Neural progenitor cell (in vitro differentiated cells): ENCODE measurements around the gene MUC21. TPM values are rescaled to one million over a fixed set of nuclear protein-coding genes. Genes with fewer than 3 reads are reported as not detected.
A peak's percentile ranks its signal among the peaks of the same experiment; 100 is the strongest.

Experiments
- DNase-seq: peaks from one replicate; pipeline ENCODE4 v3.0.0-alpha.2; 2016; ENCODE audit warnings: low spot score
- H2AFZ ChIP-seq: fragments of 200-600 bp; sonication (generic); replicated peaks from 2 replicates; pipeline ENCODE4 v1.6.1; 2016; ENCODE audit warnings: antibody characterized with exemption
- H3F3A ChIP-seq: fragments of 200-600 bp; sonication (generic); 2 replicates; pipeline ENCODE4 v1.6.1; 2016; ENCODE audit warnings: antibody characterized with exemption, low read depth
- H3K27ac ChIP-seq: fragments of 200-600 bp; sonication (generic); 2 replicates; pipeline ENCODE4 v1.5.1; 2016; ENCODE audit warnings: mild to moderate bottlenecking
- H3K27me3 ChIP-seq: fragments of 200-600 bp; sonication (generic); 2 replicates; pipeline ENCODE4 v1.6.1; 2016; ENCODE audit warnings: mild to moderate bottlenecking, moderate library complexity
- H3K36me3 ChIP-seq: fragments of 200-600 bp; sonication (generic); 2 replicates; pipeline ENCODE4 v1.5.1; 2016
- H3K4me1 ChIP-seq: fragments of 200-600 bp; sonication (generic); 2 replicates; pipeline ENCODE4 v1.6.1; 2016; ENCODE audit warnings: mixed run types
- H3K4me2 ChIP-seq: fragments of 200-600 bp; sonication (generic); 2 replicates; pipeline ENCODE4 v1.6.1; 2016
- H3K4me3 ChIP-seq: fragments of 200-600 bp; sonication (generic); 2 replicates; pipeline ENCODE4 v1.5.1; 2016
- H3K79me2 ChIP-seq: fragments of 200-600 bp; sonication (generic); 2 replicates; pipeline ENCODE4 v1.6.1; 2016; ENCODE audit warnings: low read depth
- H3K9ac ChIP-seq: fragments of 200-600 bp; sonication (generic); 2 replicates; pipeline ENCODE4 v1.6.1; 2016
- H3K9me3 ChIP-seq: fragments of 200-600 bp; sonication (generic); 2 replicates; pipeline ENCODE4 v1.5.1; 2016; ENCODE audit warnings: low read depth
- H4K20me1 ChIP-seq: fragments of 200-600 bp; sonication (generic); 2 replicates; pipeline ENCODE4 v1.6.1; 2016; ENCODE audit warnings: low read depth
- H3K27ac Mint-ChIP-seq: 3 replicates; pipeline ENCODE4 v1.8.0; 2021; ENCODE audit warnings: mixed read lengths
- H3K27me3 Mint-ChIP-seq: 2 replicates; pipeline ENCODE4 v1.8.0; 2022; ENCODE audit warnings: low read depth, mild to moderate bottlenecking, inconsistent platforms, moderate library complexity, mixed read lengths; ENCODE audit not compliant: insufficient read depth
- H3K36me3 Mint-ChIP-seq: 3 replicates; pipeline ENCODE4 v1.8.0; 2021; ENCODE audit warnings: mixed read lengths
- H3K4me1 Mint-ChIP-seq: 3 replicates; pipeline ENCODE4 v1.8.0; 2021; ENCODE audit warnings: mixed read lengths
- H3K4me3 Mint-ChIP-seq: 3 replicates; pipeline ENCODE4 v1.8.0; 2021; ENCODE audit warnings: mild to moderate bottlenecking, moderate library complexity, mixed read lengths
- H3K9me3 Mint-ChIP-seq: 3 replicates; pipeline ENCODE4 v1.8.0; 2020; ENCODE audit warnings: mixed read lengths
- EZH2 ChIP-seq: fragments of 200-600 bp; sonication (generic); IDR thresholded peaks from 2 replicates; pipeline ENCODE4 v1.6.1; 2017; ENCODE audit warnings: antibody characterized with exemption, mild to moderate bottlenecking, moderate library complexity
- EZH2phosphoT487 ChIP-seq: fragments of 200-600 bp; sonication (generic); IDR thresholded peaks from 2 replicates; pipeline ENCODE4 v1.6.1; 2017; ENCODE audit warnings: antibody characterized with exemption
- total RNA-seq: library from RNA; depleted of rRNA; stranded (reverse); fragments of >200 nt; gene quantifications from 2 replicates; pipeline ENCODE4 v1.2.3, GENCODE V29; 2015; ENCODE audit warnings: low replicate concordance
- TF ChIP-seq, protein P1 (sequence below): fragments of 200-600 bp; sonication (generic); IDR thresholded peaks from 2 replicates; pipeline ENCODE4 v1.5.1; 2017; ENCODE audit warnings: antibody characterized with exemption, mild to moderate bottlenecking

Gene MUC21
- total RNA-seq, 1 donor from 2014 or later, result not detected

DNA sequence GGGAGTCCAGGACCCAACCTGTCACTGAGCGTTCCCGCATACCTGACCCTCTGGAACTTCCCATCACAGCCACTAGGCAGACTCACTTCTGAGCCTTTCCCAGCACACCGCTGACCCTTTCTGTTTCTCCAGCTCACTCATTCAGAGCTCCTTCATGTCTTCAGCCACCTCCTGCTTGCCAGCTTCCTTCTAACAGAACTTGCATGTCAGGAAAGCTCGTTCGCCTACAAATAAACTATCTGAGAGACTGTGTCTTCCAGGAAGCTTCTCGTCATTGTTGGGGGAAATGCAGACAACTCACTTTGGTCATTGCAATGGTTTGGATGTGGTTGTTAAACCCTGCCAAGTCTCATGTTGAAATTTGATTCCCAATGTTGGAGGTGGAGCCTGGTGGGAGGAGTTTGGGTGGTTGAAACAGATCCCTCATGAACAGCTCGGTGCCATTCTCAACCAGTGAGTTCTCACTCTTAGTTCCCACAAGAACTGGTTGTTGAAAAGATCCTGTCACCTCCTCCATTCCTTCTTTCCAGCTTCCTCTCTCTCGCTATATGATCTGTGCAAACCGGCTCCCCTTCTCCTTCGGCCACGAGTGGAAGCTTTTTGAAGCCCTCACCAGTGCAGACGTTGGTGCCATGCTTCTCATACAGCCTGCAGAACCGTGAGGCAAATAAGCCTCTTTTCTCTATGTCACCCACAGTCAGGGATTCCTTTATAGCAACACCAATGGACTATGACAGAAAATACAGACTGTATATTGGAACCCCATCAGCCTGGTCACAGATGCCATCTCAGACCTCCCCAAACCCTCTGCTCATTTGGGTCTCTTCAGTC, 1.4 kb upstream of the MUC21 start:
- H3K4me3 ChIP-seq, result no peak overlapping the region
- H3K4me3 Mint-ChIP-seq, result peak overlapping the region; percentile 63
- no peaks in the 10 kb centered on the region for H3K27me3 ChIP-seq
- no peak overlapping the region for H3K27ac ChIP-seq
- H2AFZ ChIP-seq, result peak overlapping the region; percentile 97
- H3F3A ChIP-seq, result peaks cover 11% of the 10 kb centered on the region
- H3K36me3 ChIP-seq, result no peaks in the 10 kb centered on the region
- H3K9me3 Mint-ChIP-seq, result no peaks in the 10 kb centered on the region
- H3K27ac Mint-ChIP-seq, result peak overlapping the region; percentile 85
- H3K4me1 Mint-ChIP-seq, result peaks cover 19% of the 10 kb centered on the region
- peak; percentile 61 for DNase-seq
- peaks cover 6% of the 10 kb centered on the region for H3K4me1 ChIP-seq
- H3K9ac ChIP-seq, result no peak overlapping the region
- no peaks in the 10 kb centered on the region for H3K79me2 ChIP-seq
- H3K9me3 ChIP-seq, result no peaks in the 10 kb centered on the region
- peaks cover 2% of the 10 kb centered on the region for H3K27me3 Mint-ChIP-seq
- H3K36me3 Mint-ChIP-seq, result no peaks in the 10 kb centered on the region
- H4K20me1 ChIP-seq, result no peaks in the 10 kb centered on the region
- TF ChIP-seq EZH2, result no peak
- TF ChIP-seq, protein P1, sequence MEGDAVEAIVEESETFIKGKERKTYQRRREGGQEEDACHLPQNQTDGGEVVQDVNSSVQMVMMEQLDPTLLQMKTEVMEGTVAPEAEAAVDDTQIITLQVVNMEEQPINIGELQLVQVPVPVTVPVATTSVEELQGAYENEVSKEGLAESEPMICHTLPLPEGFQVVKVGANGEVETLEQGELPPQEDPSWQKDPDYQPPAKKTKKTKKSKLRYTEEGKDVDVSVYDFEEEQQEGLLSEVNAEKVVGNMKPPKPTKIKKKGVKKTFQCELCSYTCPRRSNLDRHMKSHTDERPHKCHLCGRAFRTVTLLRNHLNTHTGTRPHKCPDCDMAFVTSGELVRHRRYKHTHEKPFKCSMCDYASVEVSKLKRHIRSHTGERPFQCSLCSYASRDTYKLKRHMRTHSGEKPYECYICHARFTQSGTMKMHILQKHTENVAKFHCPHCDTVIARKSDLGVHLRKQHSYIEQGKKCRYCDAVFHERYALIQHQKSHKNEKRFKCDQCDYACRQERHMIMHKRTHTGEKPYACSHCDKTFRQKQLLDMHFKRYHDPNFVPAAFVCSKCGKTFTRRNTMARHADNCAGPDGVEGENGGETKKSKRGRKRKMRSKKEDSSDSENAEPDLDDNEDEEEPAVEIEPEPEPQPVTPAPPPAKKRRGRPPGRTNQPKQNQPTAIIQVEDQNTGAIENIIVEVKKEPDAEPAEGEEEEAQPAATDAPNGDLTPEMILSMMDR, result peak; percentile 43
- TF ChIP-seq EZH2phosphoT487, result no peak
- peak overlapping the region; percentile 56 for H3K4me2 ChIP-seq

DNA sequence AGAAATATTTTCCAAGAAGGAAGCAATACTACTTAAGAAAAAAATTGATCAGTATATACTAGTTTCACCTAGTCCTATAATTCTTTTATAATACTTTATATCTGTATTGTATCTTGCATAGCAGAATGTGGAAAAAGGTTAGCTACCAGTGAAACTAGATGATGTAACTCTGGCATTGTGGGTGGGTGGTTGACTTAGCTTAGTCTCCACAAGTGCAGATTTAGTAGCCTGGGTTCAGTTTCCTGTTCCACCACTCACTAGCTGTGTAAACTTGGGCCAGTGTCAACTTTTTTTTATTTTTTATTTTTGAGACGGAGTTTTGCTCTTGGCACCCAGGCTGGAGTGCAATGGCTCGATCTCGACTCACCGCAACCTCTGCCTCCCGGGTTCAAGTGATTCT, 2.0 kb downstream of the MUC21 start:
- peaks cover 10% of the 10 kb centered on the region for H3K27me3 Mint-ChIP-seq
- H3K4me2 ChIP-seq, result no peak overlapping the region
- H3K9ac ChIP-seq, result no peak overlapping the region
- peaks cover 3% of the 10 kb centered on the region for H3K9me3 Mint-ChIP-seq
- TF ChIP-seq EZH2 (no peak), EZH2phosphoT487 (no peak)
- TF ChIP-seq, protein P1, result no peak
- peaks cover 11% of the 10 kb centered on the region for H3F3A ChIP-seq
- H3K4me3 Mint-ChIP-seq, result no peak overlapping the region
- no peak overlapping the region for H3K27ac Mint-ChIP-seq
- peaks cover 6% of the 10 kb centered on the region for H3K4me1 ChIP-seq
- H3K79me2 ChIP-seq, result no peaks in the 10 kb centered on the region
- no peak overlapping the region for H3K27ac ChIP-seq
- H2AFZ ChIP-seq, result no peak overlapping the region
- H3K27me3 ChIP-seq, result no peaks in the 10 kb centered on the region
- no peaks in the 10 kb centered on the region for H4K20me1 ChIP-seq
- H3K36me3 ChIP-seq, result no peaks in the 10 kb centered on the region
- no peak overlapping the region for H3K4me3 ChIP-seq
- H3K4me1 Mint-ChIP-seq, result peaks cover 19% of the 10 kb centered on the region
- no peaks in the 10 kb centered on the region for H3K9me3 ChIP-seq
- no peak for DNase-seq
- H3K36me3 Mint-ChIP-seq, result no peaks in the 10 kb centered on the region

DNA sequence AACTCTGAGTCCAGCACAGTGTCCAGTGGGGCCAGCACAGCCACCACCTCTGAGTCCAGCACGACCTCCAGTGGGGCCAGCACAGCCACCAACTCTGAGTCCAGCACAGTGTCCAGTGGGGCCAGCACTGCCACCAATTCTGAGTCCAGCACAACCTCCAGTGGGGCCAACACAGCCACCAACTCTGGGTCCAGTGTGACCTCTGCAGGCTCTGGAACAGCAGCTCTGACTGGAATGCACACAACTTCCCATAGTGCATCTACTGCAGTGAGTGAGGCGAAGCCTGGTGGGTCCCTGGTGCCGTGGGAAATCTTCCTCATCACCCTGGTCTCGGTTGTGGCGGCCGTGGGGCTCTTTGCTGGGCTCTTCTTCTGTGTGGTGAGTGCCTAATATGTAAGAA, 3.8 kb downstream of the MUC21 start:
- Histone ChIP-seq H3K9ac (no peak overlapping the region), H3K9me3 (no peaks in the 10 kb centered on the region), H4K20me1 (no peaks in the 10 kb centered on the region), H3K36me3 (no peaks in the 10 kb centered on the region), H3K4me2 (no peak overlapping the region), H3K27me3 (no peaks in the 10 kb centered on the region), H3F3A (peaks cover under 1% of the 10 kb centered on the region), H3K4me3 (no peak overlapping the region), H3K27ac (no peak overlapping the region), H3K79me2 (no peaks in the 10 kb centered on the region), H3K4me1 (peaks cover 7% of the 10 kb centered on the region), H2AFZ (no peak overlapping the region)
- Mint-ChIP-seq H3K4me1 (peaks cover 12% of the 10 kb centered on the region), H3K27ac (no peak overlapping the region), H3K9me3 (peaks cover 8% of the 10 kb centered on the region), H3K4me3 (no peak overlapping the region), H3K36me3 (no peaks in the 10 kb centered on the region), H3K27me3 (peaks cover 15% of the 10 kb centered on the region)
- TF ChIP-seq EZH2phosphoT487, result no peak
- no peak for TF ChIP-seq EZH2
- TF ChIP-seq, protein P1, result no peak
- DNase-seq, result no peak
